T-helper 2 cell (primary cell): Measurements from ENCODE around the gene RAB7A.
"Not testable (repeated sequence)": the region's sequence is repeated elsewhere in the genome, so short reads cannot be mapped to it uniquely, and the experiment has no call there.

Experiments
- DNase-seq, 5 experiments: peaks; one replicate each; pipeline versions ENCODE4 v3.0.0 to v3.0.0-alpha.2; 2012 to 2022

Gene RAB7A

DNA sequence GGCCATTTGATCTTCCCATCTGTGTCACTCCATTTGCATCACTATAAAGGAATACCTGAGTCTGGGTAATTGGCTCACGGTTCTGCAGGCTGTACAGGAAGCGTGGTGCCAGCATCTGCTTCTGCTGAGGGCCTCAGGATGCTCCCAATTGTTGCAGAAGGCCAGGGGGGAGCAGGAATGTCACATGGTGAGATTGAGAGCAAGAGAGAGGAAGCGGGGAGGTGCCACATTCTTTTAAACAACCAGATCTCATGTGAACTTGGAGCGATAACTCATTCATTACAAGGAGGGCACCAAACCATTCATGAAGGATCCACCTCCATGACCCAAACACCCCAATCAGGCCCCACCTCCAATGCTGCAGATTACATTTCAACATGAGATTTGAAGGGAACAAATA, 13.1 kb upstream of the RAB7A start:
- no peak for DNase-seq

DNA sequence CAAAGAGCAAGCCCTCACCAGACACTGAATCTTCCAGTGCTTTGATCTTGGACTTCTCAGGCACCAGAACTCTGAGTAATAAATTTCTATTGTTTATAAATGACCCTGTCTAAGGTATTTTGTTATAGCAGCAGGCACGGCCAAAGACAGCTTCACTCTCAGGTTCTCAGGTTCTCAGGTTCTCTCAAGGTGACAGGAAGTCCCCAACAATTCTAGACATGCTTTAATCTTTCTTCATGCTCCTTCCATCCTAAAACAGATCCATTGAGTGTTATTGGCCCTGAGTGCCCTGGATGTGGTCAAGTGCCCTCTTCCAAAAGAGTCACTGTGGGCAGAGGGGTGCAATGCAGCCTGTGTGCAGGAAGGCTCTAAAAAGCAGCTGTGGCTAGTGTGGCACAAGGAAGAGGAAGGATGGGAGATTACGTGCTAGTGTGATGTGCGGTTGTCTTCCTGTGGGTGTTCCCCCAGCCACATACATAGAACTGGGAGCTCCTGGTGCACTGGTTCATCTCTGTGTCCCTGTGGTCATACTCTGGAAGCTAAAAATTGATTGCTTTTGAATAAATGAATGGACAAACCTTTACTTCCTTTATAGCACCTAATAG, 11.0 kb upstream of the RAB7A start:
- DNase-seq: peak in 2 of 5 experiments; percentile 44 to 63

DNA sequence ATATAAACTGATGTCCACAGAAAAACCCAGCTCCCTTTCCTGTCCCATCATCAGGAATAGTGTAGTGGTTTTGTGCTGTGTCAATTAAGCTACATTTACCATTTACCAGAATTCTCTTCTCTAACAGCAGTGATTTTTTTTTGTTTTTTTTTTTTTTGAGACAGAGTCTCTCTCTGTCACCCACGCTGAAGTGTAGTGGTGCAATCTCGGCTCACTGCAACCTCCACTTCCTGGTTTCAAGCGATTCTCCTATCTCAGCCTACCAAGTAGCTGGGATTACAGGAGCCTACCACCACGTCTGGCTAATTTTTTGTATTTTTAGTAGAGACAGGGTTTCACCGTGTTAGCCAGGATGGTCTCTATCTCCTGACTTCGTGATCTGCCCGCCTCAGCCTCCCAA, 7.1 kb upstream of the RAB7A start:
- DNase-seq: peak in 1 of 5 experiments; percentile 32

DNA sequence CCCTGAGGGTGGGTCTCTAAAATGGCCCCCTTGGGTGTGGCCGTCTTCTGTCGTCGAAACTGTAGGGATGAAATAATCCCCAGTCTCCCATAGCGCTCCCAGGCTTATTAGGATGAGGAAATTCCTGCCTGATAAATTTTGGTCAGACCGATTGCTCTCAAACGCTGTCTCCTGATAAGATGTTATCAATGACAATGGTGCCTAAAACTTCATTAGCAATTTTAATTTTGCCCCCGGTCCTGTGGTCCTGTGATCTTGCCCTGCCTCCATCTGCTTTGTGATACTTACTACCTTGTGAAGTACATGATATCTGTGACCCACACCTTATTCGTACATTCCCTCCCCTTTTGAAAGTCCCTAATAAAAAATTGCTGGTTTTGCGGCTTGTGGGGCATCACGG, 5.1 kb upstream of the RAB7A start:
- no peak for DNase-seq

DNA sequence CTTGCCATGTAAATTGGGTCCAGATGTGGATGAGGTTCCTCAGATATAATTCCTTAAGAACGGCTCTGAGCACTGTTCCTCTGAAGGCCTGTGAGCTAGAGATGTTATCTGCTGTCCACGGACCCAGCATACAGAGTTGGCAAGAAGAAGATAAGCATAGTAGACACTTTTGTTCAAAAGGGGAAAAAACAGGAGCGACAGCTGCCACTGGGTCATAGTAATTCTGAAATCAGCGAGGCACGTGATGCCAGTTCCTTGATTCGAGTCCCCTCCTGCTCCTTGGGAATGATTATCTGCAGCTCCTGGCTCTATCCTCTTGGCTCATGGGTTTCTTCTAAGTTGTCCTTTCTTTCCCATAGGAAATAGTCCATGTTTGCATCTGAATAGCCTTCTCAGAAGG, 2.5 kb upstream of the RAB7A start:
- DNase-seq: no peak

DNA sequence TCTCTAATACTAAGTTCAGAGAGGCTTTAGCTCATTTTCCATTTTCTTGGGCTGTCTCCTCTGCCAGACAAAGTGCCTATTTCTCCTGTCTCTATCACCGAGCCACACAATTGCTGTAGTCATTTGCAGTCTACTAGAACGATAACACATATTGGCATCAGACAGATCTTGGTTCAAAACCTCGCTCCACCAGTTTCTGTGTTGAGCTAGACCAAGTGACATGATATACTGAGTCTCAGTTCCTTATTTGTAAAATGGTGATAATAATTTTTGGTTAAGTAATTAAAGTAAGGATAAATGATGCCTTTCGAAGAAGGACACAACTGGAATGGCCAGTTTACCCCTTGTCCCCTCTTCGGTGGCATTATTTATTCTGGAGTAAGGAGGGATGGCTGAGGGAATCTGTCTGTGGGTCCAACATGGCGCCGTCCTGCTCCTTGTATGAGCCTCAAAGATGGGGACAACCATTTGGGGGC, 398 bp upstream of the RAB7A start:
- DNase-seq: no peak

DNA sequence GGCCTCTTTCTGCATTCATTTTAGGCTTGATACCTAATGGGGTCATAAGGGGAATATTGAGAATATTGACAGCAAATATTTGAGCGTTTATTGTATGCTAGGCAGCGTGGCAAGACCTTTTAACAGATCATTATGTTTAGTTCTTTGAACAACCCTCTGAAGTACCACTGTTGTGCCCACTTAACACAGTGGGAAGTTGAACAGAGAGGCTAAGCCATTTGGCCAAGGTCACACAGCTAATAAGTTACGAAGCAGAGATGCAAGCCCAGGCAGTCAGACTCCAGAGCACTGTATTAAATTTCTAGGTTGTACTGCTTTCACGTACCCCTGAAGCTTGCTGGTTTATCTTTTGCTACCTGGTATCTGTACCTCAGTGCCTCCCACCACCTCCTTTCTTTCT, 1.1 kb downstream of the RAB7A start:
- no peak for DNase-seq

DNA sequence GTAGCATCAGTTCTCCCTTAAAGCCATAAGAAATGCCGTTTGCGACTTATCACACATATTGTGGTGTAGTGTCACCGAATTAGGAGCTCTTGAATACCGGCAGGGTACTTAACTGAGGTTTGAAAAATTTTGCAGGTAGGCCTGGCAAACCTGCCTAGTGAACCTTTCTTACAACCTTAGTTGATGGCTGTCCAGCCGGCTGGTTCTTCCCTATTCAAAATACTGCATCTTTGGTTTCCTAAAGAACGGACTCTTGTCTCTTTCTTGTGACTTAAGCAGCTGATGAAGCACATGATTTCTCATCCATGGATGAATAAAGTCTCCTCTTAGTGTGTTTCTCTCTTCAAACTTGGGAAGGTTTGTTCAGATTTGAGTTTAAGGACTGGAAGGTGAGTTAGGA, 1.5 kb downstream of the RAB7A start:
- peak in 1 of 5 experiments; percentile 12 for DNase-seq

DNA sequence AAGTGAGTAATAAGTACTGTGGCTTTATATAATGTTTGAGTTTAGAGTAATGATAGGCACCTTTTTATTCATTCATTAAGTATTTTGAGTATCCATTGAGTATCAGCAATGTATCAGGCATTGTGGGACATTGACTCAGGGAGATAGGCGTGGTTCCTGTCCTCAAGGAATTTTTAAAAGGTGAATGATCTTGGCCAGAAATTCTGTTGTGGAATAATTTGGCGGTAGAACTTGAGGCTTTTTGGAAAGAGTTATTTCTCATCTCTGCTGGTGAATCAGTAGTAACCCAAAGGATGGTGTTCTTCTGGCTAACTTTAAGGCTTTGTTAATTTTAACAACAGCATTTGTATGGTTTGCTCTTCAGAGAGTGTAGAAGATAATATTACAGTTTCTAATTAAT, 2.0 kb downstream of the RAB7A start:
- DNase-seq: no peak

DNA sequence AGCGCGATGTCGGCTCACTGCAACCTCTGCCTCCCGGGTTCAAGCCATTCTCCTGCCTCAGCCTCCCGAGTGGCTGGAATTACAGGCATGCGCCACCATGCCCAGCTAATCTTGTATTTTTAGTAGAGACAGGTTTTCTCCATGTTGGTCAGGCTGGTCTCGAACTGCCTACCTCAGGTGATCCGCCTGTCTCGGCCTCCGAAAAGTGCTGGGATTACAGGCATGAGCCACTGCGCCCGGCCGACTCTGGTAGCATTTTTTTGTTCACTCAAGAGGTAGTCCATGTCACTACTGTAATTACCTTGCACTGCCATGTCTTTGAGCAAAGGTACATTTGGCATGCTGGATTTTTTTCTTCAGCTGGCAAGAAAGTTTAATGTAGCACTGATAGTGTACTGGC, 2.5 kb downstream of the RAB7A start:
- DNase-seq: not testable (repeated sequence)

DNA sequence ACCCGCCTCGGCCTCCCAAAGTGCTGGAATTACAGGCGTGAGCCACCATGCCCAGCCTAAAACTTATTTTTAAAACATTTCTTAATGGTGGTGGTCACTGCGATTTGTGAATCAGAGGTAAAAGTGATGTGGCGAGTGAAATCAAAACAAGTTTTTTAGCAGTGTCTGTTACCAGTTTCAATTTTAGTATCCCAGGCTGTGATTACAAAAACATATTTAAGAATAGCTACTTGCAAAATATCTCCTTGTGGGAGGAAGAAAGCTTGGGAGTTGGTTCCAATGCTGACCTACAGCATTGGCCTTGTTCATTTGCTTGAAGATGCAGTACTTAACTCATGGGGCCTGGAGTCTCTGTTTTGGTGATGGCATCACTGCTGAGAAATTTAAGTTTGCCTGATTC, 4.5 kb downstream of the RAB7A start:
- DNase-seq: peak in 1 of 5 experiments; percentile 33

DNA sequence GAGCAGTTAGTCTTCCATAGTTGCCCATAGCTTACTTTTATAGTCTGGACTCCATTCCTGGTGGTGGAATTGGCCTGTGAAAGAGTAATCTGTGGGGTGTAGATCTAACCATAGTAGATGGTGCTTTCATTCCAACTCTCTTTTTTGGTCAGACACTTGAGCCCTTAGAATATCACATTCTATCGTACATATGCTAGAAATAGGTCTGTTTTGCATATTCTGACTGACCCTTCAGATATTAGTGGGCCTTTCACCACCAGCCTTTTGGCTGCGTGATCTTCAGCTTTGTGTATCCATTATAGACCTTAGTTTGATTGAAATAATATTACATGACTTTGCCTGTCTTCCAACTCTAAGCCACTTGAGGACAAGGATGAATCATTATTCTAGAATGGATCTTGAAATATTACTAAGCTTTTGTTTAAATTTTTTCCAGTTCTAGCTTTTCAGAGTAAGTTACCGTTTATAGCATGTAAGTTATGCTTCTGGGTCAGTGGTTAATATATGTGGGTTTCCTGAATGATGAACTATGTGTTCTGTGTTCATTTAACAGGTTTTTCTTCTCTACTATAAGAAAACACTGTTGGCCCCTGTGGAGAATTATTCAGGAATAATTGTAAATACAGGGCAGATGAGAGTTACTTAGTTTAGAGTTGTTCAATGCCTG, 8.7 kb downstream of the RAB7A start:
- DNase-seq: no peak

DNA sequence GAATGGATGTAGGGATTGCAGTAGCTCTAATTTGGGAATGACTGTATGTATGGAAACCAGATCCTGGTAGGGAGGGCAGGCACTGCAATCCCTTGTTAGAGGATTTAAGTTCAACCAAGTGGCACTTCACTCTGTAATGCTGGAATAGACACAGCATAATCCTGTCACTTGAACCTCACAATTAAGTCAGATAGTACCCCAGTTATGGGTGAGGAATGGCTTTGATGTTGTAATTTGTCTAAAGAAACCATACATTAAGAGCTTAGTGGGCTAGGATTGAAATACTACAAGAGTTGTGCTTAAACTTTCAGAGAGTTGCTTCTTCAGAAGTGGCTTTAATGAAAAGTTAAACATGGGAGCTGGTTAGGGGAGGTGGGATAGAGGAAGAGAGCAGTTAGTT, 9.3 kb downstream of the RAB7A start:
- no peak for DNase-seq

DNA sequence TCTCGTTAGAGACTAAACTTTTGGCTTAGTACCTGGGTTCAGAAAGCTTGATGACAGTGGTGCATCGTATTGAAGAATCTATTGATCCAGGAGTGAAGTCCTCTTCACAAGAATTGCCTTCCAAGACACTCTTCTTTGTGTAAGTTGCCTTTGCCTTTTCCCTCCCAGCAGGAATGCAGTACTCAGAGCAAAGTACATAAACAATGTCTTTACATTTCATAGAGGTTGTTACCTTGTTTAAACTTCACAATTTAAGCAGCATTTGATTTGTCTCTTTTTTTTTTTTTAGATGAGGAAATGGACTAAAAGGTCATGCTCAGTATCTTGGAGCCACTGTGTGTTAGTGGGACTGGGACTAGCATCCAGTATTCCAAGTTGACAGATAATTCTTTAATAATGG, 9.9 kb downstream of the RAB7A start:
- DNase-seq: no peak

DNA sequence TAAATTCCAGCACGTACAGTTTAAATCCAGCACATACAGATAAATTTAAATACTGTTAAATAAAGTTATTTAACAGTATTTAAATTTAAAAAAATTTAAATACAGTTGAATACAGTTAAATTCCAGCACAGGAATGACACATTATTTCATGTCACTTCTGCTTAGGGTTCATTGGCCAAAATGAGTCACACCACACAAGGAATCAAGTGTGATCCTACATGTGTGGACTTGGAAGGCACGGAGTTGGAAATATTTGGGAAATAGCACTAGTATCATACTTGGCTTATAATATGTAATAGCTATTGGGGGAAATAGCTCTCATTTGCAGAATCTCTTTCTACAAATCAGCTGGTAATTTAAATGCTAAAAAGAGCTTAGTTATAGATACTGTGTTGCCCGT, 10.6 kb downstream of the RAB7A start:
- no peak for DNase-seq

DNA sequence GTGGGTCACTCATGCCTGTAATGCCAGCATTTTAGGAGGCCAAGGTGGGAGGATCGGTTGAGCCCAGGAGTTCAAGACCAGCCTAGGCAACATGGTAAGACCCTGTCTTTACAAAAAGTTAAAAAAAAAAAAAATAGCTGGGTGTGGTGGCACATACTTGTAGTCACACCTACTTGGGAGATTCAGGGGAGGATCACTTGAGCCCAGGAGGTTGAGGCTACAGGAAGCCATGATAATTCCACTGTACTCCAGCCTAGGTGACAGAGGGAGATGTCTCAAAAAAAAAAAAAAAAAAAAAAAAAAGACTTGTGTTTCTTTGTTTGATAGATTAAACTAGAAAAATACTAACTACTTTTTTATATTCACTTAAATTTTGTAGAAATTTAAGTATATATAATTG, 14.6 kb downstream of the RAB7A start:
- DNase-seq: no peak

DNA sequence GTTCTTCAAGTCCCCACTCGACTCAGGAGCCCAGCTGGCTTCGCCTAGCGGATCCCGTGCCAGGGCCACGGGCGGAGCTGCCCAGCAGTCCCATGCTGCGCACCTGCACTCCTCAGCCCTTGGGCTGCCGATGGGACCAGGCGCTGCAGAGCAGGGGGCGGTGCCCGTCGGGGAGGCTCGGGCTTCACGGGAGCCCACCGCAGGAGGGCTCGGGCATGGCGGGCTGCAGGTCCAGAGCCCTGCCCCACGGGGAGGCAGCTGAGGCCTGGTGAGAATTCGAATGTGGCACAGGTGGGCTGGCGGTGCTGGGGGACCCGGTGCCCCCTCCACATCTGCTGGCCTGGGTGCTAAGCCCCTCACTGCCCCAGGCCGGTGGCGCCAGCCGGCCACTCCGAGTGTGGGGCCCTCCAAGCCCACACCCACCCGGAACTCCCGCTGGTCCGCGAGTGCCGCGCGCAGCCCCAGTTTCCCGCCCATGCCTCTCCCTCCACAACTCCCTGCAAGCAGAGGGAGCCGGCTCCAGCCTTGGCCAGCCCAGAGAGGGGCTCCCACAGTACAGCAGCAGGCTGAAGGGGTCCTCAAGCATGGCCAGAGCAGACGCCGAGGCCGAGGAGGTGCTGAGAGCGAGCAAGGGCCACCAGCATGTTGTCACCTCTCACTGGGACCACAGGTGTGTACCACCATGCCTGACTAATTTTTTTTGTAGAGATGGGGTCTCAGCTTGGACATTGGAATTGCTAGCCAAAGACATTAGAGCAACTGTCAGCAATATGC, 17.0 kb downstream of the RAB7A start:
- DNase-seq: no peak

DNA sequence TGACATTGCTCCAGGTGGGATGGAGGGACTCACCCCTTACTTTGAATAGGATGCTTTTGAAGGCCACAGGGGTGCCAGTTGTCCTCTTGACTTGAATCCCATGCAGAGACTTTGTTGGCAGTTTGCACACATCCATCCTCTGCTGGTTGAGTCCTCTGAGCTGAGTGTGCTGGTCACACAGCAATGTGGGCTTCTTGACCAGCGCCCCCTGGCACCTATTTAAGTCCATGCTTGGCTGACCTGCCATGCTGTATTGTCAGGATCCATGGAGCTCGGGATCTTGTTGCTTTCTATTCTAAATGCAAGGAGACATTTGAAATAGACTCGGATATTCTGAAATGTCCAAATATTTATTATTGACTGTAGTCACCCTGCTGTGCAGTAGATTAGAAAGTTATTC, 19.8 kb downstream of the RAB7A start:
- DNase-seq: no peak

DNA sequence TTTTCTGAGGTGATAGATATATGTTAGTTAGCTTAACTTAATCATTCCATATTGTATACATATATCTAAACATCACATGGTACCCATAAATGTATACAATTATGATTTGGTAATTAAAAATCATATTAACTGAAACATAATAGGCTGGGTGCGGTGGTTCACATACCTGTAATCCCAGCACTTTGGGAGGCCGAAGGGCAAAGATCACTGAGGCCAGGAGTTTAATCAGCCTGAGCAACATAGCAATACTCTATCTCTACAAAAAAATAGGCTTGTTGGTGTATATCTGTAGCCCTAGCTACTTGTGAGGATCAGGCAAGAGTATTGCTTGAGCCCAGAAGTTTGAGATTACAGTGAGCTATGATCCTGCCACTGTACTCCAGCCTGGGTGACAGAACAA, 20.9 kb downstream of the RAB7A start:
- no peak for DNase-seq

DNA sequence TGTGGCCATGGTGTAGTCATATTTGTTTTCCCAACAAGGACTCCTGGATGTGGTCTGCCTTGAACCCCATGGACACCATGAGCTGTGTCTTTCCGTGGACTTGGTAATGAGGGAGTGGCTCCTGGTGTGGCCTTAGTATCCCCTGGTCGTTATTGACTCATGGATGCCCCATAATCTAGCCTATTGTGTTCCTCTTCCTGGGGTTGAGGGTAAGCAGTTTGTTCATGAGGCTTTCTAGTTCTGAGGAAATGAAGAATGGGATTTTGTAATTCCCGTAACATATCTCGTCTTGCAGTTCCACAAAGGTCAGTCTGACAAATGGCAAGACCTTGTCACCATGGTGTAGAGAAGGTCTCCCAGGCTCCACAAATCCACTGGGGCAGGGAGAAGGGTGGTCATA, 22.6 kb downstream of the RAB7A start:
- no peak for DNase-seq

DNA sequence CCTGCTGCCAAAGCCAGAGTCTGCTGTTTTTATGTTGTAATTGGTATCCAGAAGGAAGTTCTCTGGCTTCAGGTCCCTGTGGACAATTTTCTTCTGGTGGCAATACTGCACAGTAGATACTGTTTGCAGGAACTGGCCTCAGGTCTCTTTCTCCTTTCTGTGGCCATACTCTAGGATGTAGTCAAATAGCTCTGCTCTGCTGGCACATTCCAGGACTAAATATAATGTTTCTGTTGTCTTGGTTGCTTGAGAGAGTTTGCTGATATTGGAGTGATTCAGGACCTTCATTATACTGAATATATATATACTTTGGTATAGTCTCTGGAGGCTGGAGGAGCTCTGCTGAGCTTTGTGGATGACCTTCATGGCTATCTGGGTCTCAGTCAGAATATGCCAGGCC, 23.1 kb downstream of the RAB7A start:
- DNase-seq: no peak

DNA sequence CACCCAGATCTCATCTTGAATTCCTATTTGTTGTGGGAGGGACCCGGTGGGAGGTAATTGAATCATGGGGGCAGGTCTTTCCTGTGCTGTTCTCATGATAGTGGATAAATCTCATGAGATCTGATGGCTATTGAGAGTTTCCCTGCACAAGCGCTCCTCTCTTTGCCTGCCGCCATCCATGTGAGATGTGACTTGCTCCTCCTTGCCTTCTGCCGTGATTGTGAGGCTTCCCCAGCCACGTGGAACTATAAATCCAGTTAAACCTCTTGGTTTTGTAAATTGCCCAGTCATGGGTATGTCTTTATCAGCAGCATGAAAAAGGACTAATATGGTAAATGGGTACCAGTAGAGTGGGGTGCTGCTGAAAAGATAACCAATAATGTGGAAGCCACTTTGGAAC, 23.6 kb downstream of the RAB7A start:
- DNase-seq: not testable (repeated sequence)

DNA sequence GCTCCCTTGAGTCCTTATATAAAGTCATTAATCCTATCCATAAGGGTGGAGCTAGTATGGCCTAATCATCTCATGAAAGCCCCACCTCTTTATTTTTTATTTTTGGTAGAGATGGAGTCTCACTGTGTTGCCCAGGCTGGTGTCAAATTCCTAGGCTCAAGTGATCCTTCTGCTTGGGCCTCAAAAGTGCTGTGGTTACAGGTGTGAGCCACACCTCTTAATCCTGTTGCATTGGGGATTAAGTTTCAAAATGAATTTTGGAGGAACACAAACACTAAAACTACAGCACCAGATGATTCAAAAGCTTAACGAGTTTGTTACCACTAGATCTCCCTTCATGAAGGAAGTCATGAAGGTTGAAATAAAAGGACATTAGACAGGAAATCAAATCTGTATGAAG, 27.7 kb downstream of the RAB7A start:
- DNase-seq: peak in 1 of 5 experiments; percentile 8

DNA sequence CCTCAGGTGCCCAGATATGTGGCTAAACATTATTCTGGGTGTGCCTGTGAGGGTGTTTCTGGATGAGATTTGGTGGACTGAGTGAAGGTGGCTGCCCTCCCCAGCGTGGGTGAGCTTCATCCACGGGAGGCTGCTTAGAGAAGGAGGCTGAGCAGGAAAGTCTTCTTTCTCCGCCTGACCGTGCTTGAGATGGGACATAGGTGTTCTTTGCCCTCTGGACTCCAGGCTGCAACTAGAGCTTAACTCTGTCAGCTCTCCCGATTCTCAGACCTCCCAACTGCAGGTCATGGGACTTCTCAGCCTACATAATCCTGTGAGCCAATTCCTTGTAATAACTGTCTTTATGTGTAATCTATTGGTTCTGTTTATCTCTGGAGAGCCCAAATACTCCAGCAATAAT, 34.1 kb downstream of the RAB7A start:
- no peak for DNase-seq
